Measurements from ENCODE around the gene C5orf52.
"Not testable (repeated sequence)": the region's sequence is repeated elsewhere in the genome, so short reads cannot be mapped to it uniquely, and the experiment has no call there.

C5orf52 gene

GRCh38 chr5:157687198-157687554, 15.8 kb downstream of the C5orf52 start:
- no peaks in the 10 kb centered on the region for H3K36me3 Mint-ChIP-seq (ENCODE audit: low read depth)
- H3K4me1 Mint-ChIP-seq (ENCODE audit: low read depth) = no peaks in the 10 kb centered on the region
- intact Hi-C loops (cut with micrococcal nuclease) = no loop called here
- no peak overlapping the region for H3K27ac Mint-ChIP-seq
- H3K9me3 Mint-ChIP-seq = peaks cover 16% of the 10 kb centered on the region
- H3K4me3 Mint-ChIP-seq = no peak overlapping the region
- peaks cover 20% of the 10 kb centered on the region for H3K27me3 Mint-ChIP-seq

GRCh38 chr5:157689942-157690689, 18.8 kb downstream of the C5orf52 start:
- Mint-ChIP-seq H3K4me1 (ENCODE audit: low read depth) (no peaks in the 10 kb centered on the region), H3K27ac (no peak overlapping the region), H3K27me3 (peaks cover 22% of the 10 kb centered on the region), H3K4me3 (no peak overlapping the region), H3K36me3 (ENCODE audit: low read depth) (no peaks in the 10 kb centered on the region), H3K9me3 (peaks cover 16% of the 10 kb centered on the region)
- intact Hi-C loops (cut with micrococcal nuclease) = no loop called here

- intact Hi-C loops (cut with micrococcal nuclease) = no loop called here
These were observed 19.5 kb downstream of the C5orf52 start for GRCh38 chr5:157690690-157691433.

GRCh38 chr5:157693816-157694215, 22.5 kb downstream of the C5orf52 start:
- intact Hi-C loops (cut with micrococcal nuclease); H3K4me1 Mint-ChIP-seq (ENCODE audit: low read depth); H3K36me3 Mint-ChIP-seq (ENCODE audit: low read depth); H3K4me3 Mint-ChIP-seq; H3K27ac Mint-ChIP-seq: not testable (repeated sequence)
- Mint-ChIP-seq H3K9me3 (peaks cover 24% of the 10 kb centered on the region), H3K27me3 (peaks cover 27% of the 10 kb centered on the region)

More at GRCh38 chr5:157690690-157691433, 19.5 kb downstream of the C5orf52 start:
- Mint-ChIP-seq H3K27ac (no peak overlapping the region), H3K9me3 (peaks cover 16% of the 10 kb centered on the region), H3K4me1 (ENCODE audit: low read depth) (no peaks in the 10 kb centered on the region), H3K27me3 (peaks cover 24% of the 10 kb centered on the region), H3K4me3 (no peak overlapping the region), H3K36me3 (ENCODE audit: low read depth) (no peaks in the 10 kb centered on the region)

- H3K27ac Mint-ChIP-seq; H3K36me3 Mint-ChIP-seq (ENCODE audit: low read depth); H3K4me1 Mint-ChIP-seq (ENCODE audit: low read depth); H3K4me3 Mint-ChIP-seq; intact Hi-C loops (cut with micrococcal nuclease): not testable (repeated sequence)
- peaks cover 10% of the 10 kb centered on the region for H3K9me3 Mint-ChIP-seq
- H3K27me3 Mint-ChIP-seq = peaks cover 14% of the 10 kb centered on the region
These were observed 24.8 kb downstream of the C5orf52 start for GRCh38 chr5:157696154-157696553.

GRCh38 chr5:157698674-157699073, 27.3 kb downstream of the C5orf52 start:
- H3K4me1 Mint-ChIP-seq (ENCODE audit: low read depth); intact Hi-C loops (cut with micrococcal nuclease); H3K27me3 Mint-ChIP-seq; H3K9me3 Mint-ChIP-seq; H3K4me3 Mint-ChIP-seq; H3K27ac Mint-ChIP-seq; H3K36me3 Mint-ChIP-seq (ENCODE audit: low read depth): not testable (repeated sequence)

GRCh38 chr5:157703736-157704135, 32.4 kb downstream of the C5orf52 start:
- Mint-ChIP-seq H3K9me3 (no peaks in the 10 kb centered on the region), H3K27me3 (peaks cover 3% of the 10 kb centered on the region), H3K36me3 (ENCODE audit: low read depth) (no peaks in the 10 kb centered on the region), H3K27ac (no peak overlapping the region), H3K4me3 (no peak overlapping the region), H3K4me1 (ENCODE audit: low read depth) (no peaks in the 10 kb centered on the region)
- intact Hi-C loops (cut with micrococcal nuclease) = no loop called here

- H3K27ac Mint-ChIP-seq = no peak overlapping the region
- no peak overlapping the region for H3K4me3 Mint-ChIP-seq
- no peaks in the 10 kb centered on the region for H3K36me3 Mint-ChIP-seq (ENCODE audit: low read depth)
- intact Hi-C loops (cut with micrococcal nuclease) = no loop called here
- H3K27me3 Mint-ChIP-seq = peaks cover 9% of the 10 kb centered on the region
- peaks cover 5% of the 10 kb centered on the region for H3K4me1 Mint-ChIP-seq (ENCODE audit: low read depth)
- H3K9me3 Mint-ChIP-seq = no peaks in the 10 kb centered on the region
These were observed 37.5 kb downstream of the C5orf52 start for GRCh38 chr5:157708866-157709265.

GRCh38 chr5:157709346-157709745, 38.0 kb downstream of the C5orf52 start:
- no peaks in the 10 kb centered on the region for H3K9me3 Mint-ChIP-seq
- no peak overlapping the region for H3K4me3 Mint-ChIP-seq
- peaks cover 9% of the 10 kb centered on the region for H3K27me3 Mint-ChIP-seq
- peaks cover 5% of the 10 kb centered on the region for H3K4me1 Mint-ChIP-seq (ENCODE audit: low read depth)
- intact Hi-C loops (cut with micrococcal nuclease) = no loop called here
- no peak overlapping the region for H3K27ac Mint-ChIP-seq
- no peaks in the 10 kb centered on the region for H3K36me3 Mint-ChIP-seq (ENCODE audit: low read depth)

GRCh38 chr5:157710431-157710830, 39.1 kb downstream of the C5orf52 start:
- Mint-ChIP-seq H3K36me3 (ENCODE audit: low read depth) (no peaks in the 10 kb centered on the region), H3K27ac (no peak overlapping the region), H3K27me3 (peaks cover 7% of the 10 kb centered on the region), H3K4me1 (ENCODE audit: low read depth) (peaks cover 5% of the 10 kb centered on the region), H3K9me3 (no peaks in the 10 kb centered on the region), H3K4me3 (no peak overlapping the region)
- intact Hi-C loops (cut with micrococcal nuclease) = loop anchor here (10.0 kb wide), 1 partner anchor 196 kb away; no protein-coding TSS in a partner anchor

GRCh38 chr5:157710882-157711281, 39.5 kb downstream of the C5orf52 start:
- no peak overlapping the region for H3K4me3 Mint-ChIP-seq
- intact Hi-C loops (cut with micrococcal nuclease) = loop anchor here (10.0 kb wide), 1 partner anchor 196 kb away; no protein-coding TSS in a partner anchor

GRCh38 chr5:157713830-157714595, 42.7 kb downstream of the C5orf52 start:
- Mint-ChIP-seq H3K4me3 (no peak overlapping the region), H3K27me3 (peaks cover 6% of the 10 kb centered on the region), H3K36me3 (ENCODE audit: low read depth) (no peaks in the 10 kb centered on the region), H3K9me3 (no peaks in the 10 kb centered on the region), H3K4me1 (ENCODE audit: low read depth) (peaks cover 10% of the 10 kb centered on the region), H3K27ac (no peak overlapping the region)
- intact Hi-C loops (cut with micrococcal nuclease) = loop anchor here (10.0 kb wide), 1 partner anchor 199 kb away; no protein-coding TSS in a partner anchor

More at GRCh38 chr5:157710882-157711281, 39.5 kb downstream of the C5orf52 start:
- Mint-ChIP-seq H3K4me1 (ENCODE audit: low read depth) (peaks cover 5% of the 10 kb centered on the region), H3K27ac (no peak overlapping the region), H3K27me3 (peaks cover 7% of the 10 kb centered on the region), H3K36me3 (ENCODE audit: low read depth) (no peaks in the 10 kb centered on the region), H3K9me3 (no peaks in the 10 kb centered on the region)

- intact Hi-C loops (cut with micrococcal nuclease) = loop anchor here (10.0 kb wide), 1 partner anchor 200 kb away; no protein-coding TSS in a partner anchor
- peaks cover 6% of the 10 kb centered on the region for H3K27me3 Mint-ChIP-seq
These were observed 43.2 kb downstream of the C5orf52 start for GRCh38 chr5:157714596-157714864.

GRCh38 chr5:157718519-157718918, 47.2 kb downstream of the C5orf52 start:
- Mint-ChIP-seq H3K27me3 (no peaks in the 10 kb centered on the region), H3K36me3 (ENCODE audit: low read depth) (no peaks in the 10 kb centered on the region), H3K27ac (no peak overlapping the region), H3K4me1 (ENCODE audit: low read depth) (peaks cover 5% of the 10 kb centered on the region), H3K4me3 (no peak overlapping the region), H3K9me3 (no peaks in the 10 kb centered on the region)
- intact Hi-C loops (cut with micrococcal nuclease) = loop anchor here (1.0 to 10.0 kb wide), 5 partner anchors 49 to 391 kb away; no protein-coding TSS in a partner anchor

More at GRCh38 chr5:157714596-157714864, 43.2 kb downstream of the C5orf52 start:
- Mint-ChIP-seq H3K9me3 (no peaks in the 10 kb centered on the region), H3K27ac (no peak overlapping the region), H3K4me3 (no peak overlapping the region), H3K4me1 (ENCODE audit: low read depth) (peaks cover 10% of the 10 kb centered on the region), H3K36me3 (ENCODE audit: low read depth) (no peaks in the 10 kb centered on the region)

All from dendritic cell treated with granulocyte-macrophage colony-stimulating factor and Interleukin-4, amounts not matched to agents 40 ng/mL and 50 ng/mL, for 4 days (primary cell).